Stromal cell of bone marrow (primary cell): ENCODE data around the gene FMO5.
"Not testable (repeated sequence)": the region's sequence is repeated elsewhere in the genome, so short reads cannot be mapped to it uniquely, and the experiment has no call there.

Experiments used
- DNase-seq: peaks from one replicate; pipeline ENCODE4 v3.0.0-alpha.2; 2012; ENCODE audit warnings: low read depth

FMO5 gene, protein sequence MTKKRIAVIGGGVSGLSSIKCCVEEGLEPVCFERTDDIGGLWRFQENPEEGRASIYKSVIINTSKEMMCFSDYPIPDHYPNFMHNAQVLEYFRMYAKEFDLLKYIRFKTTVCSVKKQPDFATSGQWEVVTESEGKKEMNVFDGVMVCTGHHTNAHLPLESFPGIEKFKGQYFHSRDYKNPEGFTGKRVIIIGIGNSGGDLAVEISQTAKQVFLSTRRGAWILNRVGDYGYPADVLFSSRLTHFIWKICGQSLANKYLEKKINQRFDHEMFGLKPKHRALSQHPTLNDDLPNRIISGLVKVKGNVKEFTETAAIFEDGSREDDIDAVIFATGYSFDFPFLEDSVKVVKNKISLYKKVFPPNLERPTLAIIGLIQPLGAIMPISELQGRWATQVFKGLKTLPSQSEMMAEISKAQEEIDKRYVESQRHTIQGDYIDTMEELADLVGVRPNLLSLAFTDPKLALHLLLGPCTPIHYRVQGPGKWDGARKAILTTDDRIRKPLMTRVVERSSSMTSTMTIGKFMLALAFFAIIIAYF

GRCh38 chr1:147225193-147225730, at the start of gene FMO5:
Gene FMO5 (minus strand): TSS chr1:147225339. CDS start chr1:147225029, 310 bp downstream.
- DNase-seq: peak; percentile 45

GRCh38 chr1:147273409-147274336, 48.5 kb upstream of the FMO5 start:
- DNase-seq: peak; percentile 80

DNA sequence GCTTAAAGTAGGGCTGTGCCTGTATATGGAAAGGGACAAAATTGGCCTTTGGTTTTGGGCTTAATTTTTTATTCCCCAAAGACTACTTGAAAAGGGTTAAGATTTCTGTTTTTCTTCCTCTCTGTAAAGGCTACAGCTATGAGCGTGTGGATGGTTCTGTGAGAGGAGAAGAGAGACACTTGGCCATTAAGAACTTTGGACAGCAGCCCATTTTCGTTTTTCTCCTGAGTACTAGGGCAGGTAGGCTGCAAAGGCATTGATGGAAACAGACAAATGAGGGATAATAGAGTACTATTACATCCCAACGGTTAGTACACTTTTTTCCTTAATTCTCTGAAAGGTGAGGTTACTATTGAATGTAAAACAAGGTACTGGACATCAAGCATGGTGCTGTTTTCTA, 46.9 kb upstream of the FMO5 start:
- DNase-seq: no peak

DNA sequence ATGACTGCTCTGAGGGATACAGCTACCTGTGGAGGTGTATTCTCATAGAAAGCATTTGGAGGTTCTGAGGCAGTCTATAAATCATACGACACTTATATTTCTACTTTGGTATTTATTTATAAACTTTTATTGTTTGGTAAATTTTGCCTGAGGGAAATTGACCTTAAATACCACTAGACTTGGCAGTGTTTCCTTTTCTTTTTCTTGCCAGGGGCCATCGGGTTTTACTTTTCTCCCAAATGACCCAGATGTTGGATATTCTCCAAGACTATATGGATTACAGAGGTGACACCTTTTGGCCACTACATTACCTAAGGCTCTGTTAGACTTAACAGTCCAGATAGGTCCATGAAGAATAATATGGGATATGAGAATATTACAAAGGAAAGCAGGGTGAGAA, 45.6 kb upstream of the FMO5 start:
- no peak for DNase-seq

- no peak for DNase-seq
These were observed 42.6 kb upstream of the FMO5 start for GRCh38 chr1:147267711-147268110.

- DNase-seq: no peak
These were observed 41.2 kb upstream of the FMO5 start for GRCh38 chr1:147266381-147266780.

GRCh38 chr1:147264158-147264768, 39.1 kb upstream of the FMO5 start:
- DNase-seq: peak; percentile 70

- no peak for DNase-seq
These were observed 35.8 kb upstream of the FMO5 start for GRCh38 chr1:147260956-147261355.

GRCh38 chr1:147252540-147252939, 27.4 kb upstream of the FMO5 start:
- DNase-seq: no peak

DNA sequence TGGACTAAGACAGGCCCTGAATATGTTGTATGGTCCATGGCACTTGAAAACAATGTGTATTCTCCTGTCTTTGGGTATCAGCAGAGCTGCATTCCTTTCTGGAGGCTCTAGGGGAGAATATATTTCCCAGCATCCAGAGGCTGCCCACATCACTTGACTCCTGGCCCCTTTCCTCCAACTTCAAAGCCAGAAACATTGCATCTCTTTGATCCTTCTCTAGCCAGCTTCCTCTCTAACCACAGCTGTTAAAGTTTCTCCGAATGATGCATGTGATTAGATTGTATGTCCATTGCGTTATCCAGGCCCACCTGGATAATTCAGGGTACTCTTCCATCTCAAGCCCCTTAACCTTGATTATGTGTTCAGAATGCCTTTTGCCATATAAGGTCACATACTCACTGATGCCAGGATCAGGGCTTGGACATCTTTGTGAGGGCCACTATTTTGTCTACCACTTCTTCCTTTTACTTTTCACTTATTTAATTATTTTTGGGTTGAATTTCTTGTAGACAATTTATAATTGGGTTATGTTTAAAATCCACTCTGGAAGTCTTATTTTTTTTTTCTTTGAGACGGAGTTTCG, 22.6 kb upstream of the FMO5 start:
- DNase-seq: no peak

DNA sequence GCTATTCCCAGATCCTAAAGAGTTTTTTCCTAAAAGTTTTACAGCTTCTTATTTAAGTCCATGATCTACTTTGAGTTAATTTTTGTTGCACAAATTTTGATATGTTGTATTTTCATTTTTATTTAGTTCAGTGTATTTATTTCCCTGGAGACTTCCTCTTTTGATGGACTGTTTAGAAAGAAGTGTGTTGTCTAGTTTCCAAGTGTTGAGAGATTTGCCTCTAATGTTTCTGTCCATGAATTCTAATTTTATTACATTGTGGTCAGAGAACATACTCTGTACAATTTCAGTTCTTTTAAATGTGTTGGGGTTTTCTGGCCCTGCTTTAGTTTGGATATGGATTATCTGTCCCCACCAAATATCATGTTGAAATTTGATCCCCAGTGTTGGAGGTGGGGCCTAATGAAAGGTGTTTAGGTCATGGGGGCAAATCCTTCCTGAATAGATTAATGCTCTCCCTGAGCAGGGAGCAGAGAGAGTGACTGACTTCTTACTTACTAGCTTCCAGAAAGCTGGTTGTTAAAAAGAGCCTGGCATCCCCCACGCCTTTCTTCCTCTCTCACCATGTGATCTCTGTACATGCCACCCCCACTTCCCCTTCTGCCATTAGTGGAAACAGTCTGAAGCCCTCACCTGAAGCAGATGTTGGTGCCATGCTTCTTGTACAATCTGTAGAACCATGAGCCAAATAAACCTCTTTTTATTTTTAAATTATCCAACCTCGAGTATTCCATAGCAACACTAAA, 21.9 kb upstream of the FMO5 start:
- no peak for DNase-seq

DNA sequence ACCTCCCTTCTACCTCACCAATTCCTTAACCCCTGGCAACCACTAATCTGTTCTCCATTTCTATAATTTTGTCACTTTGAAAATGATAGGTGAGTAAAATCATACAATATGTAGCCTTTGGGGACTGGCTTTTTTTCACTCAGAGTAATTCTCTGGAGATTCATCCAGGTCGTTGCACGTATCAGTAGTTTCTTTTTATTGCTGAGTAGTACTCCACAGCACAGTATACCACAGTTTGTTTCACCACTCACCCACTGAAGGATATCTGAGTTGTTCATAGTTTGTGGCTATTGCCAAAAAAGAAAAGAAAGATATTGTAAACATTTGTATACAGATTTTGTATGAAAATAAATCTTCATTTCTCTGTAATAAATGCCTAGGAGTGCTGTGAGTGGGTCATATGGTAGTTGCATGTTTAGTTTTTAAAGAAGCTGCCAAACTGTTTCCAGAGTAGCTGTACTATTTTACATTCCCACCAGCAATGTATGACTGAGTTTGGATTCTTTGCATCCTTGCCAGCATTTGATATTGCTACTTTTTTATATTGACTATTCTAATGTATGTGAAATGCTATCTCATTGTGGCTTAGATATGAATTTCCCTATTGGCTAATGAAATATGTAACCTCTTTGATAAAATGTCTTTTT, 21.0 kb upstream of the FMO5 start:
- DNase-seq: no peak

- no peak for DNase-seq
These were observed 20.5 kb upstream of the FMO5 start for GRCh38 chr1:147245586-147246021.

- DNase-seq: no peak
These were observed 20.0 kb upstream of the FMO5 start for GRCh38 chr1:147245129-147245528.

- DNase-seq: no peak
These were observed 18.7 kb upstream of the FMO5 start for GRCh38 chr1:147243841-147244240.

DNA sequence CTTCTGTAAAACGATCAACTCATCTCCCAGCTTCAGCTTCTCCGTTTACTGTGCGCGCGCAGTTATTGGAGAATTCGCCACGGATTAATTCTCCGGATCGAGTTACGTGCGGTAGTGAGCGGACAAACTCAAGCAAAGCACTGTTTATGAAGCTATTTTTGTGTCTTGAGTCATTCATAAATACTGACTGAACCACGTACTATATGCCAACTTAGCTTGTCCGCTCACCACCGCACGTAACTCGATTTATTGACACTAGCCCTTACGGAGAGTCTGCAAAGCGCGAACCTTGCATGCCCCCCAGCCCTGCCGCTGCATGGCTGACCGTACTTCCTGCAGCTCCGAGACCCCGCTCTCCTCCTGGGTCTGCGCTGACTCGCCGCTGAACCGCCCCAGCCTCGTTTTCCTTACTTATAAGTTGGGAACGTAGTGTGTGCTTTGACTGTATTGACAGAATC, 18.1 kb upstream of the FMO5 start:
- DNase-seq: no peak

GRCh38 chr1:147242449-147243227, 17.5 kb upstream of the FMO5 start, which contains the start of gene CHD1L:
Gene CHD1L (plus strand): TSS chr1:147242684. CDS start chr1:147242704, 20 bp downstream.
- peak; percentile 92 for DNase-seq

GRCh38 chr1:147241934-147242448, 16.9 kb upstream of the FMO5 start:
- no peak for DNase-seq

- DNase-seq: not testable (repeated sequence)
These were observed 15.1 kb upstream of the FMO5 start for GRCh38 chr1:147240131-147240721.
